ENCODE results near the gene TMTC1.

Gene TMTC1

GRCh38 chr12:29714966-29715365 lies 68.8 kb downstream of the TMTC1 start:
- TF ChIP-seq CREB1 (IDR thresholded peaks at IDR 0.05; ENCODE audit: low read depth) (no peak), FOXM1 (IDR thresholded peaks at IDR 0.05; ENCODE audit: borderline replicate concordance, low read depth) (no peak), NFIC (IDR thresholded peaks at IDR 0.05) (no peak), RAD21 (IDR thresholded peaks at IDR 0.05; ENCODE audit: low read depth) (no peak), REST (IDR thresholded peaks at IDR 0.05; ENCODE audit: low read depth) (no peak), TCF12 (IDR thresholded peaks at IDR 0.05; ENCODE audit: low read depth) (no peak), EGR1 (IDR thresholded peaks at IDR 0.05) (no peak), MAX (IDR thresholded peaks at IDR 0.05) (no peak), USF1 (IDR thresholded peaks at IDR 0.05) (no peak), ZBTB7A (IDR thresholded peaks at IDR 0.05; ENCODE audit: low read depth) (no peak)

- TF ChIP-seq EGR1 (IDR thresholded peaks at IDR 0.05) (no peak), NFIC (IDR thresholded peaks at IDR 0.05) (no peak), RAD21 (IDR thresholded peaks at IDR 0.05; ENCODE audit: low read depth) (no peak), TCF12 (IDR thresholded peaks at IDR 0.05; ENCODE audit: low read depth) (no peak), CEBPB (IDR thresholded peaks at IDR 0.05) (no peak), USF1 (IDR thresholded peaks at IDR 0.05) (no peak), YY1 (IDR thresholded peaks at IDR 0.05; ENCODE audit: low read depth) (no peak), TEAD4 (IDR thresholded peaks at IDR 0.05) (no peak)
Measured at GRCh38 chr12:29713729-29714128, 70.0 kb downstream of the TMTC1 start.

- TF ChIP-seq USF1 (IDR thresholded peaks at IDR 0.05) (no peak), ZBTB7A (IDR thresholded peaks at IDR 0.05; ENCODE audit: low read depth) (no peak), YY1 (IDR thresholded peaks at IDR 0.05; ENCODE audit: low read depth) (no peak), TEAD4 (IDR thresholded peaks at IDR 0.05) (no peak), RAD21 (IDR thresholded peaks at IDR 0.05; ENCODE audit: low read depth) (no peak), MAX (IDR thresholded peaks at IDR 0.05) (no peak), EGR1 (IDR thresholded peaks at IDR 0.05) (no peak), FOXM1 (IDR thresholded peaks at IDR 0.05; ENCODE audit: borderline replicate concordance, low read depth) (no peak), TAF1 (IDR thresholded peaks at IDR 0.05; ENCODE audit: low read depth) (no peak)
Measured at GRCh38 chr12:29711381-29711780, 72.4 kb downstream of the TMTC1 start.

GRCh38 chr12:29710104-29710503 lies 73.6 kb downstream of the TMTC1 start:
- TF ChIP-seq USF1 (IDR thresholded peaks at IDR 0.05) (no peak), NFIC (IDR thresholded peaks at IDR 0.05) (no peak), TAF1 (IDR thresholded peaks at IDR 0.05; ENCODE audit: low read depth) (no peak), TCF12 (IDR thresholded peaks at IDR 0.05; ENCODE audit: low read depth) (no peak), EP300 (IDR thresholded peaks at IDR 0.05; ENCODE audit: borderline replicate concordance) (no peak), RAD21 (IDR thresholded peaks at IDR 0.05; ENCODE audit: low read depth) (no peak), CREB1 (IDR thresholded peaks at IDR 0.05; ENCODE audit: low read depth) (no peak), REST (IDR thresholded peaks at IDR 0.05; ENCODE audit: low read depth) (no peak), TEAD4 (IDR thresholded peaks at IDR 0.05) (no peak), EGR1 (IDR thresholded peaks at IDR 0.05) (no peak), ZBTB7A (IDR thresholded peaks at IDR 0.05; ENCODE audit: low read depth) (no peak), YY1 (IDR thresholded peaks at IDR 0.05; ENCODE audit: low read depth) (no peak), CEBPB (IDR thresholded peaks at IDR 0.05) (no peak), MAX (IDR thresholded peaks at IDR 0.05) (no peak), FOXM1 (IDR thresholded peaks at IDR 0.05; ENCODE audit: borderline replicate concordance, low read depth) (no peak)

- TF ChIP-seq MAX (IDR thresholded peaks at IDR 0.05) (no peak), TCF12 (IDR thresholded peaks at IDR 0.05; ENCODE audit: low read depth) (no peak), YY1 (IDR thresholded peaks at IDR 0.05; ENCODE audit: low read depth) (no peak), RAD21 (IDR thresholded peaks at IDR 0.05; ENCODE audit: low read depth) (no peak), CEBPB (IDR thresholded peaks at IDR 0.05) (no peak), EP300 (IDR thresholded peaks at IDR 0.05; ENCODE audit: borderline replicate concordance) (no peak)
Measured at GRCh38 chr12:29709496-29710040, 74.2 kb downstream of the TMTC1 start.
